HG02981 (cell line): ENCODE results near the gene HOXA7.

ENCODE experiments used
- ATAC-seq: cut with Tn5 transposase; IDR thresholded peaks from one replicate; pipeline ENCODE4 v1.9.1; 2021; ENCODE audit warnings: mild to moderate bottlenecking, moderate library complexity; ENCODE audit not compliant: unreplicated experiment

The HOXA7 gene

DNA sequence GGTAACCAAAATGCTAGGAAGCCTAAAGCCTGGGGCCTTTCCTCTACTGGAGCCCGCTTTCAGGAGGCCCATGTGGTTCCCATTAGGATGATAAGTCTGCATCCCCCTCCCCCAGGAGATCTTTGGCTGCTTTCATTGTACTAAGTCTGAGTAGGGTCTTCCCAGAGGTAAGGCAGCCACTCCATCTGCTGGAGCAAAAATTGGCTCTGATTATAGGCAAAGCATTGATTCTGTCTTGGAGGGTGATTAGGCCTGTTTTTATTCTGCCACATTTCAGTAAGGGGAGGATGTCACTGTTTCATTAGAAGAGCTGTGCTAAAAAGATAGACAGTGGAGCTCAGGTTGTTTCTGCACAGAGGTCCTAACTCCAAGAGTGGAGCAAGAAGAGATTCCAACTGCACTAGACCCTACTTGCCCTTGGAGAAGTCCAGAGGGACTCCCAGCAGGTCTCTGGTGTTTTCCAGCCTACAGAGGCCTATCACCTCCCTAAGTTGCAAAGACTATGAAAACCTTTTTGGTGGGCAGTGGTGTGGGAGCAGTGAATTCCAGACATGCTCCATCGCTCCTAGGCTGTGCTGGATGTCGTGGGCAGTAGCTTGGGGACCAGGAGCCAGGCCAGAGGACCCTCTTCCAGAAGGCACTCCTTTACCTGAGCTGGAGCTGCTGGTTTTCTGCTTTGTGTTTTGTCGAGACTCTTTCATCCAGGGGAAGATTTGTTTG lies 46.8 kb downstream of the HOXA7 start:
- no peak for ATAC-seq

GRCh38 chr7:27108390-27109127 lies 47.9 kb downstream of the HOXA7 start:
- ATAC-seq = no peak

- ATAC-seq = no peak
These were observed 48.8 kb downstream of the HOXA7 start for GRCh38 chr7:27107391-27108381.

DNA sequence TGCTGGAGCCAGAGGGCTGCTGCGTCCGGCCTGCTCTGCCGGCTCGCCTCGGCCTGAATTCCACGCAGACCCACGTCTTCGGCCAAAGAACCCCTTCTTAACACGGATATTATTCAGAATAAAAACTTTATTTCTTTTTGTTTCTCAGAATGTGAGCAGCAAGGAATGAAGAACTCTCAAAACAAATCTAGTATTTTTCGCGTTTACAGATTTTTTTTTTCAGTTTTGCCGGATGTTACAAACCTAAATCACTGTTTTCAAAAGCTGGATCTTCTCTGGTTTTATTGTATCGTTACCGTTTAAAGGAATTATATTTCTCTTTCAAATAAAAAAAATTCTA lies 49.6 kb downstream of the HOXA7 start:
- no peak for ATAC-seq

DNA sequence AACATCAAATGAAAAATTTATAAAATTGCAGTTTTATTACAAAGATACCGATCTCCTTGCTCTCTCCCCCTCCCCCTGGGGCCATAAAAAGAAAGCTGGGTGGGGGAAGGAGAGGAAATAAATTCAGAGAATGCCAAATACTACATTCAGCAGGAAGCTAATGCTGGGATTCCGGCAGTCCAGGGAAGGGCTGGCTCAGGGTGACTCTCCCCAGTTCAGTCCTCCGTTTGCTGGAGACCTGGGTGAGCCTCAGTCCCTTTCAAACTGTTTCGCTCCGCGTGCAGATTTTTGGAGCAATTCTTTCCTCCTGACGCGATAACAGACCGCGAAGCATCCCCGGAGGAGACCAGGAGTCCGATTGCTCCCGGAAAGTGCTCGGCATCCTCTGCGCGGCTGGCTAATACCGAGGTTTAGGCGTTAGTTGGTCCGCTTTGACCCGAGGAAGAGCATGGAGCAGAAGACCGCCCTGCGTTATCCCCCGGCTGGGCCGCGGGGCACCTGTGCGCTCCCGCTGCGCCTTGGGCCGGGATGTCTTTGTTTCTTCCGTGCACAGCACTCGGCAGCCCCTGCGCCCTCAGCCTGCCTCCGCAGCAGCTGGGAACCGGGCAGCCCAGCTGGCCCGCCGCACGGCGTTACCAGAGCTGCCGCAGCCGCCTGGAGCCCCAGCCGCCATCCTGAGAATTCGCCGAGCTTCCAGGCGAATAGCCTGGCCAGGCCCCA lies 50.1 kb downstream of the HOXA7 start:
- no peak for ATAC-seq

- ATAC-seq = no peak
These were observed 51.0 kb downstream of the HOXA7 start for GRCh38 chr7:27105301-27106031.

DNA sequence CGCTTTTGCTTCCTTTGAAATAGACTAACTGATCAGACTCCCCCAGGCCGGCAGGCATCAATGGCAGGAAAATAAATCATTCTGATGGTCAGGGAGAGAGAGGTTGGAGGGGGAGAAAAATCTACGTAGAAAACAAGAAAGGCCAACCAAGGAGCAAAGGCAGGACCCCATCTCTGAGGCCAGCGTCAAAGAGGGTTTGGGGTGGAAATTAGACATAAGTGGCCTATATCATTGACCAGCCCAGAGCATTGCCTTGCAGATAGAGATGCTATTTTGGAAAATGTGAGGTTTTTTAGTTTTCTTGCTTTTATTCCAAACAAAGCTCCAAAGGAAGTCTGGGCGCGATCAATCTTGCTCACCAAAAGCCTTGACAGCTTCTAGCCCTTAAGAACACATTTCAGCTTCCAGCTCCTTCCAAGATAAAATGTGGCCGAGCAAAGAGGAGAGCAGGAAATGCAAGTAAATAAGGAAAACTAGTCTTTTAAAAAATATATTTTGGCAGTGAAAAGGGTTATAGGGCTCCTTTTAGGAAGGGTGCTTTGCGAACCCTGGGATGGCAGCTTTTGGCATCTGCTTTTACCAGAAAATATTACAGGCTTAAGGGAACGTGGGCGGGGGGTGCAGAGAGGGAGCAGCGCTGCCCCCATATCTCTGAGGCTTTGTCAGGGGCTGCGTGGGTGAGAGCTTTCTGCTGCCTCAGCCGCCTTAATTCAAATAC lies 52.0 kb downstream of the HOXA7 start:
- ATAC-seq = no peak
